HCT116 (cell line): Measurements from ENCODE around the gene CTNND2. TPM values are rescaled to one million over a fixed set of nuclear protein-coding genes. Genes with fewer than 3 reads are reported as not detected.

Source experiments
- ATAC-seq: fragments of 200-7000 bp; cut with Tn5 transposase; 2 replicates; pipeline ENCODE4 v1.9.1; 2020; ENCODE audit warnings: mild to moderate bottlenecking, moderate library complexity
- BruUV-seq: library from RNA; stranded (reverse); fragments of 400-500 nt; replicated peaks from 2 replicates; lab custom pipeline; 2021; lab: Mats Ljungman, UMichigan
- CTCF ChIA-PET: fragments of 300-600 bp; sonication (Branson Sonifier 250); formaldehyde crosslinking; loops from one replicate; lab custom pipeline; 2021; ENCODE audit warnings: antibody characterized with exemption; lab: Charles Lee
- POLR2A ChIA-PET: fragments of 300-600, 350-600 bp; sonication (Branson Sonifier 250); formaldehyde crosslinking; loops from one replicate; lab custom pipeline; 2021; ENCODE audit warnings: antibody characterized with exemption; lab: Charles Lee
- RAD21 ChIA-PET, 2 experiments: fragments of 300-600 bp; sonication (Branson Sonifier 250); formaldehyde crosslinking; loops; one replicate each; lab custom pipeline; 2023; ENCODE audit warnings: low total read pairs in 2 of 2; ENCODE audit not compliant: uncharacterized antibody in 2 of 2, unreplicated experiment in 2 of 2, low non-redundant PET in 1 of 2; lab: Charles Lee
- DNase-seq: peaks from one replicate; pipeline ENCODE4 v3.0.0-alpha.2; 2010; ENCODE audit warnings: low read depth, low spot score
- H2AFZ ChIP-seq: fragments of 200-600 bp; shearing (Covaris generic), sonication (generic); 2 replicates; pipeline ENCODE4 v1.6.1; 2017; ENCODE audit warnings: low read depth, mixed run types, mixed read lengths, antibody characterized with exemption, low read length; ENCODE audit not compliant: poor library complexity, severe bottlenecking
- H3K27ac ChIP-seq: 2 replicates; pipeline ENCODE4 v1.5.1; 2012; ENCODE audit warnings: low read depth, low read length
- H3K27me3 ChIP-seq: fragments of 200-600 bp; sonication (generic); 2 replicates; pipeline ENCODE4 v1.6.1; 2016; ENCODE audit warnings: mixed run types, low read length, mixed read lengths; ENCODE audit not compliant: insufficient read depth
- H3K36me3 ChIP-seq, 2 experiments: fragments of 200-500 bp in 1 of 2; fragments of 200-600 bp in 1 of 2; sonication (Bioruptor generic) in 1 of 2; sonication (generic) in 1 of 2; 2 replicates each; pipeline versions ENCODE4 v1.5.1 to v1.6.1; 2014 to 2016; ENCODE audit warnings: low read length in 2 of 2, inconsistent platforms in 1 of 2, mixed read lengths in 1 of 2, mixed run types in 1 of 2; ENCODE audit not compliant: insufficient read depth in 2 of 2, control insufficient read depth in 1 of 2
- H3K4me1 ChIP-seq, 2 experiments: fragments of 200-600 bp in 1 of 2; sonication (generic) in 1 of 2; 2 replicates each; pipeline versions ENCODE4 v1.5.1 to v1.6.1; 2012 to 2017; ENCODE audit warnings: low read length in 2 of 2, inconsistent platforms in 1 of 2, mild to moderate bottlenecking in 1 of 2, mixed read lengths in 1 of 2, mixed run types in 1 of 2, moderate library complexity in 1 of 2; ENCODE audit not compliant: insufficient read depth in 2 of 2, control insufficient read depth in 1 of 2
- H3K4me2 ChIP-seq: fragments of 200-600 bp; sonication (generic); 2 replicates; pipeline ENCODE4 v1.6.1; 2017; ENCODE audit warnings: mixed run types, low read length, mixed read lengths
- H3K4me3 ChIP-seq, 2 experiments: fragments of 200-600 bp in 1 of 2; sonication (generic) in 1 of 2; replicated peaks in 1 of 2; 2 replicates each; pipeline ENCODE4 v1.5.1; 2011 to 2016; ENCODE audit warnings: low read length in 2 of 2, control low read depth in 1 of 2, low read depth in 1 of 2, mild to moderate bottlenecking in 1 of 2, mixed read lengths in 1 of 2, mixed run types in 1 of 2
- H3K79me2 ChIP-seq: fragments of 200-600 bp; sonication (generic); 2 replicates; pipeline ENCODE4 v1.6.1; 2017; ENCODE audit warnings: mild to moderate bottlenecking, mixed run types, low read length, moderate library complexity, mixed read lengths; ENCODE audit not compliant: insufficient read depth
- H3K9ac ChIP-seq: fragments of 200-600 bp; sonication (generic); 2 replicates; pipeline ENCODE4 v1.6.1; 2016; ENCODE audit warnings: low read length, mixed read lengths
- H3K9me2 ChIP-seq: fragments of 200-600 bp; sonication (generic), shearing (Covaris generic); 2 replicates; pipeline ENCODE4 v1.6.1; 2017; ENCODE audit warnings: mixed run types, mild to moderate bottlenecking, moderate library complexity; ENCODE audit not compliant: insufficient read depth
- H3K9me3 ChIP-seq, 2 experiments: fragments of 200-500 bp in 1 of 2; fragments of 200-600 bp in 1 of 2; sonication (Bioruptor generic) in 1 of 2; sonication (generic) in 1 of 2; 2 replicates each; pipeline ENCODE4 v1.6.1; 2014 to 2017; ENCODE audit warnings: low read length in 2 of 2, mixed read lengths in 2 of 2, inconsistent platforms in 1 of 2, low read depth in 1 of 2, mild to moderate bottlenecking in 1 of 2, mixed run types in 1 of 2, moderate library complexity in 1 of 2; ENCODE audit not compliant: control insufficient read depth in 1 of 2, insufficient read depth in 1 of 2
- H4K20me1 ChIP-seq: fragments of 200-600 bp; sonication (generic), shearing (Covaris generic); 2 replicates; pipeline ENCODE4 v1.6.1; 2017; ENCODE audit warnings: mixed run types, mild to moderate bottlenecking, moderate library complexity; ENCODE audit not compliant: insufficient read depth
- CEBPB ChIP-seq: IDR thresholded peaks from 2 replicates; pipeline ENCODE4 v1.6.1; 2012; ENCODE audit warnings: low read depth
- EGR1 ChIP-seq: IDR thresholded peaks from 2 replicates; pipeline ENCODE4 v1.6.1; 2012; ENCODE audit warnings: low read depth
- FOSL1 ChIP-seq: IDR thresholded peaks from 2 replicates; pipeline ENCODE4 v1.6.1; 2012; ENCODE audit warnings: low read depth
- JUND ChIP-seq: IDR thresholded peaks from 2 replicates; pipeline ENCODE4 v1.6.1; 2012
- POLR2A ChIP-seq: IDR thresholded peaks from 2 replicates; pipeline ENCODE4 v1.7.0; 2011; ENCODE audit warnings: borderline replicate concordance; ENCODE audit not compliant: insufficient read depth, insufficient read length; ENCODE audit errors: extremely low read depth
- POLR2AphosphoS5 ChIP-seq: IDR thresholded peaks from 2 replicates; pipeline ENCODE4 v1.6.1; 2011; ENCODE audit warnings: mild to moderate bottlenecking, low read depth, low read length, moderate library complexity
- RAD21 ChIP-seq: IDR thresholded peaks from 2 replicates; pipeline ENCODE4 v1.6.1; 2012; ENCODE audit warnings: low read depth, mild to moderate bottlenecking
- SIN3A ChIP-seq: IDR thresholded peaks from 2 replicates; pipeline ENCODE4 v1.6.1; 2012; ENCODE audit warnings: low read depth
- YY1 ChIP-seq: IDR thresholded peaks from 2 replicates; pipeline ENCODE4 v1.6.1; 2011; ENCODE audit warnings: low read length, low read depth, moderate library complexity, mild to moderate bottlenecking; ENCODE audit not compliant: insufficient replicate concordance; ENCODE audit errors: extremely low read depth
- ZFX ChIP-seq: fragments of 450-650 bp; IDR thresholded peaks from 2 replicates; pipeline ENCODE4 v1.6.1; 2017
- intact Hi-C: fragments of 100-400 bp; cut with micrococcal nuclease; formaldehyde crosslinking; loops from 2 replicates; pipeline ENCODE4 v1.10.0; 2022
- total RNA-seq: library from RNA; stranded (reverse); gene quantifications from one replicate; pipeline ENCODE4 v1.2.1, GENCODE V29; 2021; ENCODE audit not compliant: unreplicated experiment

CTNND2 gene
- total RNA-seq, 1 experiment from 2014 or later = not detected

DNA sequence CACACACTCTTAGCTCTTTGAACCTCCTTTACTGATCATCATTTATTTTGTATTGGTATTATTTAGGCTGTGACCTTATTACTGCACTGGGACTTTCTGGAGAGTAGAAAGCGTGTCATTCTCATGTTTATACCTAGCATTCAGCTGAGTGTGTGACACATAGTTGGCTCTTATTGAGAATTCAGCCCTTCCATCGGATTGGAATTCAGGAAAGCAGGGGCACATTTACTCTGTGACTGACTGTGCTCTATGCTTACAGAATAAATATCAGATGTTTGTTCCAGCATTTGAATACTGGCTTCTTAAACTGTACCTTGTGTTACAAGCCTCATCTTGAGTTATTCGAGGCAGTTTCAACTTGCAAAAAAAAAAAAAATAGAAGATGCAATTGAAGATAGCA, 782.4 kb downstream of the CTNND2 start:
- no peak overlapping the region for H3K4me3 ChIP-seq
- BruUV-seq = no TSS peak
- ChIA-PET POLR2A (no interaction called here), CTCF (no interaction called here), RAD21 (no interaction called here)
- H3K4me2 ChIP-seq = no peak overlapping the region
- TF ChIP-seq JUND (no peak), ZFX (no peak), FOSL1 (no peak), SIN3A (no peak), YY1 (no peak), POLR2A (no peak), POLR2AphosphoS5 (no peak), EGR1 (no peak)
- H3K9me3 ChIP-seq = no peaks in the 10 kb centered on the region
- H3K4me1 ChIP-seq = no peaks in the 10 kb centered on the region
- no peak overlapping the region for H3K27ac ChIP-seq
- H2AFZ ChIP-seq = no peak overlapping the region
- no peak overlapping the region for H3K9ac ChIP-seq
- H3K9me2 ChIP-seq = no peaks in the 10 kb centered on the region
- ATAC-seq (no peak), DNase-seq (no peak)
- no peaks in the 10 kb centered on the region for H4K20me1 ChIP-seq
- H3K36me3 ChIP-seq = no peaks in the 10 kb centered on the region
- intact Hi-C loops = no loop called here
- H3K79me2 ChIP-seq = no peaks in the 10 kb centered on the region
- peaks cover 20% of the 10 kb centered on the region for H3K27me3 ChIP-seq

GRCh38 chr5:11110128-11110527, 794.1 kb downstream of the CTNND2 start:
- CTCF ChIA-PET = no interaction called here
- peaks cover 31% of the 10 kb centered on the region for H3K27me3 ChIP-seq
- no peaks in the 10 kb centered on the region for H3K79me2 ChIP-seq
- no peak overlapping the region for H2AFZ ChIP-seq
- H3K9ac ChIP-seq = no peak overlapping the region
- no peaks in the 10 kb centered on the region for H3K36me3 ChIP-seq
- H3K9me2 ChIP-seq = no peaks in the 10 kb centered on the region
- H4K20me1 ChIP-seq = no peaks in the 10 kb centered on the region
- no peak overlapping the region for H3K27ac ChIP-seq
- H3K4me2 ChIP-seq = no peak overlapping the region
- ATAC-seq = no peak
- DNase-seq = no peak
- BruUV-seq = no TSS peak
- no peaks in the 10 kb centered on the region for H3K4me1 ChIP-seq
- POLR2A ChIA-PET = no interaction called here
- TF ChIP-seq SIN3A = no peak
- TF ChIP-seq POLR2A = no peak
- TF ChIP-seq FOSL1 = no peak
- no peak for TF ChIP-seq CEBPB
- TF ChIP-seq RAD21 = 0 out of 2 replicates have a peak, but pooled peaks have one; percentile 13
- H3K9me3 ChIP-seq = no peaks in the 10 kb centered on the region
- intact Hi-C loops = no loop called here
- no peak overlapping the region for H3K4me3 ChIP-seq
- RAD21 ChIA-PET = no interaction called here
